ENCODE measurements around the gene MAN1B1.

GRCh38 chr9:137073992-137074399, 12.8 kb upstream of the MAN1B1 start:
- no peak for TF ChIP-seq CTCF (IDR thresholded peaks at IDR 0.05)
- TF ChIP-seq POLR2A (IDR thresholded peaks at IDR 0.05): no peak
- no peak for TF ChIP-seq EP300 (IDR thresholded peaks at IDR 0.05)
- no peak for TF ChIP-seq POLR2AphosphoS5 (IDR thresholded peaks at IDR 0.05)

Measured in sigmoid colon (tissue), 4 donors.